SK-N-SH (cell line): ENCODE measurements around the gene RBM38.

Experiments used
- EZH2phosphoT487 ChIP-seq: fragments of 200-600 bp; sonication (generic); IDR thresholded peaks from 2 replicates; pipeline ENCODE4 v1.6.1; 2017; ENCODE audit warnings: low read depth, mixed run types, mild to moderate bottlenecking, antibody characterized with exemption, moderate library complexity, borderline replicate concordance
- FOSL2 ChIP-seq: IDR thresholded peaks from 2 replicates; pipeline ENCODE4 v1.4.0; 2012; ENCODE audit warnings: low read depth, mild to moderate bottlenecking, moderate library complexity, borderline replicate concordance
- IRF3 ChIP-seq: fragments of 150-350 bp; IDR thresholded peaks from 2 replicates; pipeline ENCODE4 v1.6.1; 2016; ENCODE audit warnings: mild to moderate bottlenecking, low read depth, low read length
- PBX3 ChIP-seq: IDR thresholded peaks from 2 replicates; pipeline ENCODE4; 2012
- POLR2AphosphoS5 ChIP-seq: IDR thresholded peaks from 2 replicates; pipeline ENCODE4 v1.6.1; 2012; ENCODE audit warnings: low read depth, low read length
- RAD21 ChIP-seq: IDR thresholded peaks from 2 replicates; pipeline ENCODE4 v1.6.1; 2012; ENCODE audit warnings: mild to moderate bottlenecking, low read length
- TF ChIP-seq, protein P1 (sequence below): fragments of 200-600 bp; sonication (generic); IDR thresholded peaks from 2 replicates; pipeline ENCODE4 v1.6.1; 2017; ENCODE audit warnings: antibody characterized with exemption, mild to moderate bottlenecking, moderate library complexity
- TF ChIP-seq, protein P2 (sequence below): fragments of 150-350 bp; IDR thresholded peaks from 2 replicates; pipeline ENCODE4 v1.6.1; 2017; ENCODE audit warnings: antibody characterized with exemption, low read length, low read depth, borderline replicate concordance
- TF ChIP-seq, protein P3 (sequence below): IDR thresholded peaks from 2 replicates; pipeline ENCODE4 v1.4.0; 2012; ENCODE audit warnings: low read depth, borderline replicate concordance
- TF ChIP-seq, protein P4 (sequence below): IDR thresholded peaks from 2 replicates; pipeline ENCODE4 v1.4.0; 2012; ENCODE audit warnings: low read depth

GRCh38 chr20:57381596-57382503 lies 9.3 kb upstream of the RBM38 start:
- TF ChIP-seq, protein P1, sequence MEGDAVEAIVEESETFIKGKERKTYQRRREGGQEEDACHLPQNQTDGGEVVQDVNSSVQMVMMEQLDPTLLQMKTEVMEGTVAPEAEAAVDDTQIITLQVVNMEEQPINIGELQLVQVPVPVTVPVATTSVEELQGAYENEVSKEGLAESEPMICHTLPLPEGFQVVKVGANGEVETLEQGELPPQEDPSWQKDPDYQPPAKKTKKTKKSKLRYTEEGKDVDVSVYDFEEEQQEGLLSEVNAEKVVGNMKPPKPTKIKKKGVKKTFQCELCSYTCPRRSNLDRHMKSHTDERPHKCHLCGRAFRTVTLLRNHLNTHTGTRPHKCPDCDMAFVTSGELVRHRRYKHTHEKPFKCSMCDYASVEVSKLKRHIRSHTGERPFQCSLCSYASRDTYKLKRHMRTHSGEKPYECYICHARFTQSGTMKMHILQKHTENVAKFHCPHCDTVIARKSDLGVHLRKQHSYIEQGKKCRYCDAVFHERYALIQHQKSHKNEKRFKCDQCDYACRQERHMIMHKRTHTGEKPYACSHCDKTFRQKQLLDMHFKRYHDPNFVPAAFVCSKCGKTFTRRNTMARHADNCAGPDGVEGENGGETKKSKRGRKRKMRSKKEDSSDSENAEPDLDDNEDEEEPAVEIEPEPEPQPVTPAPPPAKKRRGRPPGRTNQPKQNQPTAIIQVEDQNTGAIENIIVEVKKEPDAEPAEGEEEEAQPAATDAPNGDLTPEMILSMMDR: peak; percentile 94
- no peak for TF ChIP-seq FOSL2
- TF ChIP-seq IRF3: no peak
- TF ChIP-seq, protein P2, sequence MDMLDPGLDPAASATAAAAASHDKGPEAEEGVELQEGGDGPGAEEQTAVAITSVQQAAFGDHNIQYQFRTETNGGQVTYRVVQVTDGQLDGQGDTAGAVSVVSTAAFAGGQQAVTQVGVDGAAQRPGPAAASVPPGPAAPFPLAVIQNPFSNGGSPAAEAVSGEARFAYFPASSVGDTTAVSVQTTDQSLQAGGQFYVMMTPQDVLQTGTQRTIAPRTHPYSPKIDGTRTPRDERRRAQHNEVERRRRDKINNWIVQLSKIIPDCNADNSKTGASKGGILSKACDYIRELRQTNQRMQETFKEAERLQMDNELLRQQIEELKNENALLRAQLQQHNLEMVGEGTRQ: no peak
- no peak for TF ChIP-seq POLR2AphosphoS5
- TF ChIP-seq EZH2phosphoT487: no peak
- TF ChIP-seq, protein P3, sequence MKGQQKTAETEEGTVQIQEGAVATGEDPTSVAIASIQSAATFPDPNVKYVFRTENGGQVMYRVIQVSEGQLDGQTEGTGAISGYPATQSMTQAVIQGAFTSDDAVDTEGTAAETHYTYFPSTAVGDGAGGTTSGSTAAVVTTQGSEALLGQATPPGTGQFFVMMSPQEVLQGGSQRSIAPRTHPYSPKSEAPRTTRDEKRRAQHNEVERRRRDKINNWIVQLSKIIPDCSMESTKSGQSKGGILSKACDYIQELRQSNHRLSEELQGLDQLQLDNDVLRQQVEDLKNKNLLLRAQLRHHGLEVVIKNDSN: no peak
- TF ChIP-seq, protein P4, sequence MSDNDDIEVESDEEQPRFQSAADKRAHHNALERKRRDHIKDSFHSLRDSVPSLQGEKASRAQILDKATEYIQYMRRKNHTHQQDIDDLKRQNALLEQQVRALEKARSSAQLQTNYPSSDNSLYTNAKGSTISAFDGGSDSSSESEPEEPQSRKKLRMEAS: peak; percentile 48; the same call in 1 of the 2 replicates
- peak; percentile 87 for TF ChIP-seq RAD21
- TF ChIP-seq PBX3: no peak
